Measurements from ENCODE around the gene ZYG11A.
"Not testable (repeated sequence)": the region's sequence is repeated elsewhere in the genome, so short reads cannot be mapped to it uniquely, and the experiment has no call there.

ZYG11A gene

GRCh38 chr1:52845119-52845518 is 2.6 kb downstream of the ZYG11A start:
- H3K4me1 ChIP-seq (ENCODE audit: control insufficient read depth in 1 of 2, insufficient read depth in 2 of 2, low read length in 2 of 2): peaks cover 0 to 12% of the 10 kb centered on the region in 2 donors
- not testable (repeated sequence) for H3K4me3 ChIP-seq (ENCODE audit: low read depth in 1 of 2, low read length in 2 of 2); H3K9me3 ChIP-seq (ENCODE audit: control insufficient read depth in 1 of 2, low read length in 2 of 2); H3K36me3 ChIP-seq (ENCODE audit: control insufficient read depth in 1 of 2, insufficient read depth in 2 of 2, low read length in 2 of 2); H3K27me3 ChIP-seq (ENCODE audit: low read depth, low read length); H3K27ac ChIP-seq (ENCODE audit: low read length)

- H3K27me3 ChIP-seq (ENCODE audit: low read depth, low read length): peaks cover under 1% of the 10 kb centered on the region
Measured at GRCh38 chr1:52848423-52848822, 5.9 kb downstream of the ZYG11A start.

DNA sequence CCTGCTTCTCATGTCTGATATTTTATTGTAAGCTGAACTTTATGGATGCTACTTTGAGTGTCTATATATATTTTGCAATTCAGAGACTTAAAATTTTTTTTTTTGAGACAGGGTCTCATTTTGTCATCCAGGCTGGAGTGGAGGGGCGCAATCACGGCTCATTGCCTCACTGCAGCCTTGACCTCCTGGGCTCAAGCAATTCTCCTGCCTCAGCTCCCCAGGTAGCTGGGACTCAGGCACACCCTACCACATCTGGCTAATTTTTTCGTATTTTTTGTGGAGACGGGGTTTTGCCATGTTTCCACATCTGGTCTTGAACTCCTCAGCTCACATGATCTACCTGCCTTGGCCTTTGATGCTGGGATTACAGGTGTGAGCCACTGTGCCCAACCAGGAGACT is 8.4 kb downstream of the ZYG11A start:
- Histone ChIP-seq H3K9me3 (ENCODE audit: control insufficient read depth in 1 of 2, low read length in 2 of 2) (no peaks in the 10 kb centered on the region), H3K4me3 (ENCODE audit: low read depth in 1 of 2, low read length in 2 of 2) (no peak overlapping the region), H3K4me1 (ENCODE audit: control insufficient read depth in 1 of 2, insufficient read depth in 2 of 2, low read length in 2 of 2) (no peaks in the 10 kb centered on the region), H3K27me3 (ENCODE audit: low read depth, low read length) (no peaks in the 10 kb centered on the region), H3K36me3 (ENCODE audit: control insufficient read depth in 1 of 2, insufficient read depth in 2 of 2, low read length in 2 of 2) (no peaks in the 10 kb centered on the region), H3K27ac (ENCODE audit: low read length) (no peak overlapping the region)

More at GRCh38 chr1:52848423-52848822, 5.9 kb downstream of the ZYG11A start:
- Histone ChIP-seq H3K27ac (ENCODE audit: low read length) (no peak overlapping the region), H3K4me1 (ENCODE audit: control insufficient read depth in 1 of 2, insufficient read depth in 2 of 2, low read length in 2 of 2) (peaks cover 0 to 1% of the 10 kb centered on the region in 2 donors), H3K9me3 (ENCODE audit: control insufficient read depth in 1 of 2, low read length in 2 of 2) (no peaks in the 10 kb centered on the region), H3K36me3 (ENCODE audit: control insufficient read depth in 1 of 2, insufficient read depth in 2 of 2, low read length in 2 of 2) (no peaks in the 10 kb centered on the region), H3K4me3 (ENCODE audit: low read depth in 1 of 2, low read length in 2 of 2) (no peak overlapping the region)

DNA sequence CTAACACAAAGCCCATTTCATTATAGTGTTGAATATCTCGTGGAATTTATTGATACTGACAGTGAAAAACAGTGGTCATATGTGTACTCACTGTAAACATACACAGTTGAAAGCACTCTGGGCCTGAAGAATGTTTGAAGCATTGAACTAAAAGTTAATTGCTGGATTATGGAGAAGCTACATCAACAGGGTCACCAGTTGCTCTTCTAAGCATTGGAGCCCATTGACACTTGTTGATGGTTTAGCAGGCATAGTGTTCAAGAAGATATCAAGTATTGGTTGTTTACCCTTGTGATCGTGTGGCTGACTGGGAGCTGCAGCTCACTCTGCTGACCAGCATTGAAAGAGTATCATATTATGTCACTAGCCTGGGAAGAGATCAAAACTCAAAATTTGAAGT is 10.3 kb downstream of the ZYG11A start:
- no peak overlapping the region for H3K27ac ChIP-seq (ENCODE audit: low read length)
- no peak overlapping the region for H3K4me3 ChIP-seq (ENCODE audit: low read depth in 1 of 2, low read length in 2 of 2)
- H3K27me3 ChIP-seq (ENCODE audit: low read depth, low read length): no peaks in the 10 kb centered on the region
- no peaks in the 10 kb centered on the region for H3K9me3 ChIP-seq (ENCODE audit: control insufficient read depth in 1 of 2, low read length in 2 of 2)
- no peaks in the 10 kb centered on the region for H3K4me1 ChIP-seq (ENCODE audit: control insufficient read depth in 1 of 2, insufficient read depth in 2 of 2, low read length in 2 of 2)
- H3K36me3 ChIP-seq (ENCODE audit: control insufficient read depth in 1 of 2, insufficient read depth in 2 of 2, low read length in 2 of 2): no peaks in the 10 kb centered on the region

DNA sequence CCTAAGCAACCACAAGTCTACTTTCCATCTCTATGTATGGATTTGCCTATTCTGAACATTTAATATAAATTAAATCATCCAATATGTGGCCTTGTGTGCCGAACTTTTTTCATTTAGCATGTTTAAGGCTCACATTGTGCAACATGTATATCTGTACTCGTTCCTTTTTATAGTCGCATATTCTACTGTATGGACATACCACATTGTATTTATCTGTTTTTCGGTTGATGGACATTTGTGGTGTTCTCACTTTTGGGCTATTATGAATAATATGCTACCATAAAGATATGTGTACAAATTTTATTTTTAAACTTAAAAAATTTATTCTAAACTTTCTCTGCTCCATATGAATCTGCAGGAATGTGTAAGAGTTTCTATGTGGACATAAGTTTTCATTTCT is 13.0 kb downstream of the ZYG11A start:
- H3K27ac ChIP-seq (ENCODE audit: low read length): no peak overlapping the region
- no peaks in the 10 kb centered on the region for H3K36me3 ChIP-seq (ENCODE audit: control insufficient read depth in 1 of 2, insufficient read depth in 2 of 2, low read length in 2 of 2)
- no peaks in the 10 kb centered on the region for H3K4me1 ChIP-seq (ENCODE audit: control insufficient read depth in 1 of 2, insufficient read depth in 2 of 2, low read length in 2 of 2)
- no peaks in the 10 kb centered on the region for H3K27me3 ChIP-seq (ENCODE audit: low read depth, low read length)
- no peak overlapping the region for H3K4me3 ChIP-seq (ENCODE audit: low read depth in 1 of 2, low read length in 2 of 2)
- H3K9me3 ChIP-seq (ENCODE audit: control insufficient read depth in 1 of 2, low read length in 2 of 2): no peaks in the 10 kb centered on the region

GRCh38 chr1:52856026-52856425 is 13.5 kb downstream of the ZYG11A start:
- H3K36me3 ChIP-seq (ENCODE audit: control insufficient read depth in 1 of 2, insufficient read depth in 2 of 2, low read length in 2 of 2): no peaks in the 10 kb centered on the region
- H3K27ac ChIP-seq (ENCODE audit: low read length): no peak overlapping the region
- H3K9me3 ChIP-seq (ENCODE audit: control insufficient read depth in 1 of 2, low read length in 2 of 2): no peaks in the 10 kb centered on the region
- no peak overlapping the region for H3K4me3 ChIP-seq (ENCODE audit: low read depth in 1 of 2, low read length in 2 of 2)
- no peaks in the 10 kb centered on the region for H3K4me1 ChIP-seq (ENCODE audit: control insufficient read depth in 1 of 2, insufficient read depth in 2 of 2, low read length in 2 of 2)
- no peaks in the 10 kb centered on the region for H3K27me3 ChIP-seq (ENCODE audit: low read depth, low read length)

DNA sequence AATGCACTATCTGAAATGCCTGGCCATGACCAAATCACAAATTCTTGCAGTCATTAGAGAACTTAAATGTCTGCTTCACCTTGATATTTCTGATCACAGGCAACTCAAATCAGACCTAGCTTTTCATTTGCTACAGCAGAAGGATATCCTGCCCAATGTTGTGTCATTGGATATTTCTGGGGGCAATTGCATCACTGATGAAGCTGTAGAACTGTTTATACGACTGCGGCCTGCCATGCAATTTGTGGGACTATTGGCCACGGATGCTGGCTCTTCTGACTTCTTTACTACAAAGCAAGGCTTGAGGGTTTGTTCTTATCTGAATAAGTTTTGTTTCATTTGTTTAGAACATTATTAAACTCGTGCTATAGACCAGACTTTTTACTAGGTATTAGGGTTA is 14.9 kb downstream of the ZYG11A start:
- Histone ChIP-seq H3K27me3 (ENCODE audit: low read depth, low read length) (no peaks in the 10 kb centered on the region), H3K27ac (ENCODE audit: low read length) (no peak overlapping the region), H3K4me3 (ENCODE audit: low read depth in 1 of 2, low read length in 2 of 2) (no peak overlapping the region), H3K4me1 (ENCODE audit: control insufficient read depth in 1 of 2, insufficient read depth in 2 of 2, low read length in 2 of 2) (no peaks in the 10 kb centered on the region), H3K36me3 (ENCODE audit: control insufficient read depth in 1 of 2, insufficient read depth in 2 of 2, low read length in 2 of 2) (no peaks in the 10 kb centered on the region), H3K9me3 (ENCODE audit: control insufficient read depth in 1 of 2, low read length in 2 of 2) (no peaks in the 10 kb centered on the region)

- no peaks in the 10 kb centered on the region for H3K27me3 ChIP-seq (ENCODE audit: low read depth, low read length)
Measured at GRCh38 chr1:52862666-52863458, 20.3 kb downstream of the ZYG11A start.

GRCh38 chr1:52867087-52867863 is 24.7 kb downstream of the ZYG11A start:
- H3K9me3 ChIP-seq (ENCODE audit: control insufficient read depth in 1 of 2, low read length in 2 of 2): no peaks in the 10 kb centered on the region
- no peak overlapping the region for H3K4me3 ChIP-seq (ENCODE audit: low read depth in 1 of 2, low read length in 2 of 2)
- no peaks in the 10 kb centered on the region for H3K27me3 ChIP-seq (ENCODE audit: low read depth, low read length)
- no peaks in the 10 kb centered on the region for H3K4me1 ChIP-seq (ENCODE audit: control insufficient read depth in 1 of 2, insufficient read depth in 2 of 2, low read length in 2 of 2)
- H3K36me3 ChIP-seq (ENCODE audit: control insufficient read depth in 1 of 2, insufficient read depth in 2 of 2, low read length in 2 of 2): no peaks in the 10 kb centered on the region
- H3K27ac ChIP-seq (ENCODE audit: low read length): no peak overlapping the region

More at GRCh38 chr1:52862666-52863458, 20.3 kb downstream of the ZYG11A start:
- H3K36me3 ChIP-seq (ENCODE audit: control insufficient read depth in 1 of 2, insufficient read depth in 2 of 2, low read length in 2 of 2): no peaks in the 10 kb centered on the region
- H3K27ac ChIP-seq (ENCODE audit: low read length): no peak overlapping the region
- no peak overlapping the region for H3K4me3 ChIP-seq (ENCODE audit: low read depth in 1 of 2, low read length in 2 of 2)
- H3K9me3 ChIP-seq (ENCODE audit: control insufficient read depth in 1 of 2, low read length in 2 of 2): no peaks in the 10 kb centered on the region
- H3K4me1 ChIP-seq (ENCODE audit: control insufficient read depth in 1 of 2, insufficient read depth in 2 of 2, low read length in 2 of 2): no peaks in the 10 kb centered on the region

GRCh38 chr1:52869727-52870126 is 27.2 kb downstream of the ZYG11A start:
- not testable (repeated sequence) for H3K27ac ChIP-seq (ENCODE audit: low read length); H3K4me1 ChIP-seq (ENCODE audit: control insufficient read depth in 1 of 2, insufficient read depth in 2 of 2, low read length in 2 of 2); H3K9me3 ChIP-seq (ENCODE audit: control insufficient read depth in 1 of 2, low read length in 2 of 2); H3K36me3 ChIP-seq (ENCODE audit: control insufficient read depth in 1 of 2, insufficient read depth in 2 of 2, low read length in 2 of 2); H3K4me3 ChIP-seq (ENCODE audit: low read depth in 1 of 2, low read length in 2 of 2); H3K27me3 ChIP-seq (ENCODE audit: low read depth, low read length)

- Histone ChIP-seq H3K4me3 (ENCODE audit: low read depth in 1 of 2, low read length in 2 of 2) (no peak overlapping the region), H3K36me3 (ENCODE audit: control insufficient read depth in 1 of 2, insufficient read depth in 2 of 2, low read length in 2 of 2) (no peaks in the 10 kb centered on the region), H3K9me3 (ENCODE audit: control insufficient read depth in 1 of 2, low read length in 2 of 2) (no peaks in the 10 kb centered on the region), H3K27me3 (ENCODE audit: low read depth, low read length) (no peaks in the 10 kb centered on the region), H3K27ac (ENCODE audit: low read length) (no peak overlapping the region), H3K4me1 (ENCODE audit: control insufficient read depth in 1 of 2, insufficient read depth in 2 of 2, low read length in 2 of 2) (no peaks in the 10 kb centered on the region)
Measured at GRCh38 chr1:52876843-52877242, 34.3 kb downstream of the ZYG11A start.
